ENCODE data around the gene PSMD12. TPM values are rescaled to one million over a fixed set of nuclear protein-coding genes. Genes with fewer than 3 reads are reported as not detected.
"Not testable (repeated sequence)": the region's sequence is repeated elsewhere in the genome, so short reads cannot be mapped to it uniquely, and the experiment has no call there.

Gene PSMD12
- total and polyA plus RNA-seq, 9 donors = 16.0 to 35.4 (median 33.1) TPM

DNA sequence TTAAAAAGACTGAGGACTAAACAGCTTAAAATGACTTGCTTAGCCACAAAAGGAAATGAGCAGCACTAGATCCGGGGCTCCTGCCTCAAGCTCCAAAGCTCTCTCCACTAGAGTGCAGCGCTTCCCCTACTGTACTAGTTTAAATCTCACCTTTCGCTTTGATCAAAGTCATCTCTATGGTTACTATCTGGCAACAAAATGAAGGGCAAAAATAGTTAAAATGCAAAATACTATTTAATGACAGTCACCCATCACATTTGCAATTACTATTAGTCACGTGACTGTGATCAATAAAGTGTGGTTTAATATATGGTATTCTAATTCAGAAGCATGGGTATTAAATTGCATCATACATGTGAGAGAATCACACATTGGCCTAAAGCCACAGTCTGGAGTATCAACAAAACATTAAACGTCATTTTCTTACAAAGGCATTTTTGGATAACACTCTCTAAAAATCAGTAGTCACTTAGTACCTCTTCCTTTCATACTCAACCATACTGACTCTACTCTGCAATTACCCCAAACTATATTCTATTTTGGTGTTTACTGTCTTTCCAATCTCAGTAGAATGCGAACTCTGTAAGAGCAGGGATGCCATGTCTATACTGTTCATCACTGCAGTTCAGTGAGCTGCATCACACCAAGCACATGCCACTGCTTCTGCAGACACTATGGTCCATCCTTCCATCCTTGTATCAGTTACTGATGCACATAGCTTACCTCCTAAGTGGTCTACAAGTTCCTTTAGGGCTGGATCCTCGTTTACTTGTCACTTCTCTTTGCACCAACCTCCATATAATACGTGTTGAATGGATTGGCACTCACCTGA is 6.2 kb downstream of the PSMD12 start:
- Histone ChIP-seq H3K36me3 (ENCODE audit: control insufficient read depth, insufficient read depth, low read length) (peaks cover 9% of the 10 kb centered on the region), H3K9me3 (replicated peaks; ENCODE audit: control insufficient read depth, low read depth, low read length) (no peaks in the 10 kb centered on the region), H3K27ac (ENCODE audit: low read length) (no peak overlapping the region), H3K4me3 (ENCODE audit: low read length) (no peak overlapping the region), H3K27me3 (ENCODE audit: control insufficient read depth, insufficient read depth, low read length) (no peaks in the 10 kb centered on the region), H3K4me1 (ENCODE audit: control insufficient read depth, insufficient read depth, low read length) (peaks cover 5% of the 10 kb centered on the region)
- 50% methylated on average over 4 of the region's 8 CpGs for WGBS (ENCODE audit: insufficient coverage)
- no peak for DNase-seq

DNA sequence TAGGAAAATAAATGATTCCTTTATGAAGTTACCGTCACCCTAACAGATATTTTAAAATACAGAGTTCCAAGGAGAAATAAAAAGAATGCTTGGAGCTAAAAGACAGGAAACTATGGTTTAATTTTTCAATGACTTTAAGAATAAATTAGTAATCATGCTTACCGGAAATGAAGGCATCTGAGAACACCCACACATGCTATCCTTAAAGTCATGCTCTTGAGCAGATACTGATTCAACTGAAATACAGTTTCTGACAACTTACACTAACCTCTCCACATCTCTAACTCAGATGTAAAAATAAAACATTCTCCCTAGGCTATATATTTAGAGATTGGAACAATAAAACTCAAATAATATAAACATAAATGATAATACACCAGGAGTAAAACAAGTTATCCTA is 7.8 kb downstream of the PSMD12 start:
- Histone ChIP-seq H3K9me3 (replicated peaks; ENCODE audit: control insufficient read depth, low read depth, low read length) (no peaks in the 10 kb centered on the region), H3K27ac (ENCODE audit: low read length) (no peak overlapping the region), H3K4me1 (ENCODE audit: control insufficient read depth, insufficient read depth, low read length) (no peaks in the 10 kb centered on the region), H3K4me3 (ENCODE audit: low read length) (no peak overlapping the region), H3K27me3 (ENCODE audit: control insufficient read depth, insufficient read depth, low read length) (no peaks in the 10 kb centered on the region), H3K36me3 (ENCODE audit: control insufficient read depth, insufficient read depth, low read length) (peaks cover 19% of the 10 kb centered on the region)
- DNase-seq = no peak
- WGBS (ENCODE audit: insufficient coverage) = no CpG with 5 or more reads among the region's 2 CpGs

DNA sequence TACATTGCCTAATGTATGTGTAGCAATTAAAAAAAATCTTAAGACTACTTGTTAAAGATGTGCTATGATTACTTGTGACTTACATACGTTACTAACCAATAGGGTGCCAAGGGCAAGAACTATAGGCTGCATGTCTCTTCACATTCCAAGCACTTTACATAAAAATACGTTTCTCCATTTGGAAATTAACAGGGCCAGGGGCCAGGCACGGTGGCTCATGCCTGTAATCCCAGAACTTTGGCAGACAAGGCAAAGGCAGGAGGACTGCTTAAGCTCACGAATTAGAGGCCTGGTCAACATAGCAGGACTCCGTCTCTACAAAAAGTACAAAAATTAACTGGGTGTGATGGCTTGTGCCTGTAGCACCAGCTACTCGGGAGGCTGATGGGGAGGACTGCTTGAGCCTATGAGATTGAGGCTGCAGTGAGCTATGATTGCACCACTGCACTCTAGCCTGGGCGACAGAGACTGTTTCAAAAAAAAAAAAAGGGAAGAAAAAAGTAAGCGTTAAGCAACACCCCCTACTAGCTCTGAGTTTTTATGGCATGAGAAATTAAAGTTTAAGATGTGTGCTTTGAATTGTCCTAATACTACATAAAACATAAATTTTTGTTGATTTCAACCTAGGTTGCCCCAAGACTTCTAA is 12.3 kb downstream of the PSMD12 start:
- Histone ChIP-seq H3K9me3 (replicated peaks; ENCODE audit: control insufficient read depth, low read depth, low read length) (no peaks in the 10 kb centered on the region), H3K36me3 (ENCODE audit: control insufficient read depth, insufficient read depth, low read length) (peaks cover 36% of the 10 kb centered on the region), H3K4me1 (ENCODE audit: control insufficient read depth, insufficient read depth, low read length) (no peaks in the 10 kb centered on the region), H3K27me3 (ENCODE audit: control insufficient read depth, insufficient read depth, low read length) (no peaks in the 10 kb centered on the region), H3K4me3 (ENCODE audit: low read length) (no peak overlapping the region), H3K27ac (ENCODE audit: low read length) (no peak overlapping the region)
- 93% methylated on average over 5 of the region's 8 CpGs for WGBS (ENCODE audit: insufficient coverage)
- DNase-seq = no peak

DNA sequence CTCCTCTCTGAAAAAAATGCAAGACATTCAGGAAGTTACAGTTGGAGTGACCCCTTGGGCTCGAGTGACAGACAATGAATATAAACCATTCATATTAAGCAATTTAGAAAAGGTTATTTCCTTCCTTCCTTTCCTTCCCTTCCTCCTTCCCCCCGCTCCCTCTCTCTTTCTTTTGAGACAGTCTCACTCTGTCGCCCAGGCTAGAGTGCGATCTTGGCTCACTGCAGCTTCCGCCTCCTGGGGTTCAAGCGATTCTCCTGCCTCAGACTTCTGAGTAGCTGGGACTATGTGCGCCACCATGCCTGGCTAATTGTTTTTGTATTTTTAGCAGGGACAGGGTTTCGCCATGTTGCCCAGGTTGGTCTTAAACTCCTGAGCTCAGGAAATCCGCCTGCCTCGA is 13.2 kb downstream of the PSMD12 start:
- H3K9me3 ChIP-seq (replicated peaks; ENCODE audit: control insufficient read depth, low read depth, low read length) = no peaks in the 10 kb centered on the region
- H3K27me3 ChIP-seq (ENCODE audit: control insufficient read depth, insufficient read depth, low read length) = no peaks in the 10 kb centered on the region
- DNase-seq = no peak
- H3K36me3 ChIP-seq (ENCODE audit: control insufficient read depth, insufficient read depth, low read length) = peaks cover 41% of the 10 kb centered on the region
- 84% methylated on average over 10 of the region's 10 CpGs for WGBS (ENCODE audit: insufficient coverage)
- H3K4me1 ChIP-seq (ENCODE audit: control insufficient read depth, insufficient read depth, low read length) = no peaks in the 10 kb centered on the region
- H3K27ac ChIP-seq (ENCODE audit: low read length) = no peak overlapping the region
- H3K4me3 ChIP-seq (ENCODE audit: low read length) = no peak overlapping the region

DNA sequence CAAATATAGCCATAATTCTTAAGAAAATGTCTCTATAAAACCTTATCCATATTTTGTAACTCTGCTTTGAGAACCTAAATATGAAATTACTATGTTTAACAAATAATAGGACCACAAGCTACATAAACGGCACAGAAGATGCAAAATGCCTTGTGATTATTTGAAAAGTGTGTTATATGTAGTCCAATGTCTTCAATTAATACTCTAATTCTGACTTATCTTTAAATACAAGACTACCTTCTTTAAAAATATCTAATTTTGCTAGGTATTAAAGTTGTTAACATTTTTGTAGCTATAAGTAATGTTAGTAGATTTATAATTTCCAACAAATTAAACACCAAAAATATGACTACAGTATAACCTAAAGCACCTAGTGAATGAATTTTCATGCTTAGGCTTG is 17.0 kb downstream of the PSMD12 start:
- no peak for DNase-seq
- no peak overlapping the region for H3K27ac ChIP-seq (ENCODE audit: low read length)
- H3K36me3 ChIP-seq (ENCODE audit: control insufficient read depth, insufficient read depth, low read length) = peaks cover 47% of the 10 kb centered on the region
- no CpG with 5 or more reads among the region's 1 CpG for WGBS (ENCODE audit: insufficient coverage)
- H3K9me3 ChIP-seq (replicated peaks; ENCODE audit: control insufficient read depth, low read depth, low read length) = no peaks in the 10 kb centered on the region
- no peaks in the 10 kb centered on the region for H3K27me3 ChIP-seq (ENCODE audit: control insufficient read depth, insufficient read depth, low read length)
- no peaks in the 10 kb centered on the region for H3K4me1 ChIP-seq (ENCODE audit: control insufficient read depth, insufficient read depth, low read length)
- no peak overlapping the region for H3K4me3 ChIP-seq (ENCODE audit: low read length)

DNA sequence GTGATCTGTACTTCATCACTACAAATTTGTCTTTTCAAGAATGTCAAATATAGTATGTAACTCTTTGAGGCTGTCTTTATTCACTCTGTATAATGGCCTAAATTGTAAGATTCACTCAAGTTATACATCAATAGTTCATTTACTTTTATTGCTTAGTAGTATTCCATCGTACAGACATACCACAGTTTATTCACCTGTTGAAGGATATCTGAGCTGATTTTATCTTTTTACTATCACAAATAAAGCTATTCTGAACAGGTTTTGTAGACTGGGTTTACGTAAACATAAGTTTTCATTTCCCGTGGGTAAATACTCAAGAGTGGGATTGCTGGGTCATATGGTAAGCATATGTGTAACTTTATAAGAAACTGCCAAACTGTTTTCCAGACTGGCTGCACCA is 18.6 kb downstream of the PSMD12 start:
- no peaks in the 10 kb centered on the region for H3K4me1 ChIP-seq (ENCODE audit: control insufficient read depth, insufficient read depth, low read length)
- no peaks in the 10 kb centered on the region for H3K27me3 ChIP-seq (ENCODE audit: control insufficient read depth, insufficient read depth, low read length)
- H3K4me3 ChIP-seq (ENCODE audit: low read length) = no peak overlapping the region
- WGBS (ENCODE audit: insufficient coverage) = no CpG with 5 or more reads among the region's 3 CpGs
- DNase-seq = no peak
- H3K9me3 ChIP-seq (replicated peaks; ENCODE audit: control insufficient read depth, low read depth, low read length) = no peaks in the 10 kb centered on the region
- no peak overlapping the region for H3K27ac ChIP-seq (ENCODE audit: low read length)
- peaks cover 39% of the 10 kb centered on the region for H3K36me3 ChIP-seq (ENCODE audit: control insufficient read depth, insufficient read depth, low read length)

DNA sequence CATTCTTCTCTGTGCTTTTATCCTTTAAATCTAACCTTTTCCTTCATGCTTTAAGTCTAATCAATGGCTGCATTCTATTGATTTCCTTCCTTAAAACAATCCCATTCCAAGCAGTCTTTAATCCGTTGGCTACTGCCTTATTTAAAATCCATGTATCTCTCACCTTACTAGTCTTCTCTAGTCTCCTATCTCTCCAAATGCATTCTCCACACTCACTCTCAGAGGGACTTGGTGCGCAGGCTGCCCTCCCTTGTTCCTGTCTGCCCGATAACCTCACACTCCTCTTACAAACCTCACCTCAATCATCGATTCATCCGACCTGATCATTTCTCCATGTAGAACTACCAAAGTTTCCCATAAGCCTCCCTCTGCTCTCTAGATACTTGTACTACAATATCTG is 23.1 kb downstream of the PSMD12 start:
- H3K27ac ChIP-seq (ENCODE audit: low read length) = no peak overlapping the region
- WGBS (ENCODE audit: insufficient coverage) = 95% methylated on average over 3 of the region's 5 CpGs
- no peaks in the 10 kb centered on the region for H3K9me3 ChIP-seq (replicated peaks; ENCODE audit: control insufficient read depth, low read depth, low read length)
- H3K4me3 ChIP-seq (ENCODE audit: low read length) = no peak overlapping the region
- H3K27me3 ChIP-seq (ENCODE audit: control insufficient read depth, insufficient read depth, low read length) = no peaks in the 10 kb centered on the region
- H3K4me1 ChIP-seq (ENCODE audit: control insufficient read depth, insufficient read depth, low read length) = no peaks in the 10 kb centered on the region
- peaks cover 27% of the 10 kb centered on the region for H3K36me3 ChIP-seq (ENCODE audit: control insufficient read depth, insufficient read depth, low read length)
- DNase-seq = no peak

DNA sequence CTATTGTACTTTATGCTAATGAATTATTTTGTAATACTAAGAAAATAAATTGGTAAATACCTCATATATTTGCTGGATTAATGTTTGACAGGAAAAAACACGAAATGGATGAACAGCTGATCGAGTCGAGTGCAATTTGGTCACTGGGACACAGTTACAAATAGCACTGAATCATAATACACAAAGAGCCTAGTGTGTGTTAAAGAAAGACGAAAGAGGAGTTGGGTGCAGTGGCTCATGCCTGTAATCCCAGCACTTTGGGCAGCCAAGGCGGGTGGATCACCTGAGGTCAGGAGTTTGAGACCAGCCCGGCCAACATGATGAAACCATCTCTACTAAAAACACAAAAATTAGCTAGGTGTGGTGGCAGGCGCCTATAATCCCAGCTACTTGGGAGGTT is 28.0 kb downstream of the PSMD12 start:
- no CpG with 5 or more reads among the region's 7 CpGs for WGBS (ENCODE audit: insufficient coverage)
- H3K27ac ChIP-seq (ENCODE audit: low read length); H3K4me3 ChIP-seq (ENCODE audit: low read length); DNase-seq; H3K9me3 ChIP-seq (replicated peaks; ENCODE audit: control insufficient read depth, low read depth, low read length); H3K27me3 ChIP-seq (ENCODE audit: control insufficient read depth, insufficient read depth, low read length); H3K4me1 ChIP-seq (ENCODE audit: control insufficient read depth, insufficient read depth, low read length): not testable (repeated sequence)
- peaks cover 10% of the 10 kb centered on the region for H3K36me3 ChIP-seq (ENCODE audit: control insufficient read depth, insufficient read depth, low read length)

DNA sequence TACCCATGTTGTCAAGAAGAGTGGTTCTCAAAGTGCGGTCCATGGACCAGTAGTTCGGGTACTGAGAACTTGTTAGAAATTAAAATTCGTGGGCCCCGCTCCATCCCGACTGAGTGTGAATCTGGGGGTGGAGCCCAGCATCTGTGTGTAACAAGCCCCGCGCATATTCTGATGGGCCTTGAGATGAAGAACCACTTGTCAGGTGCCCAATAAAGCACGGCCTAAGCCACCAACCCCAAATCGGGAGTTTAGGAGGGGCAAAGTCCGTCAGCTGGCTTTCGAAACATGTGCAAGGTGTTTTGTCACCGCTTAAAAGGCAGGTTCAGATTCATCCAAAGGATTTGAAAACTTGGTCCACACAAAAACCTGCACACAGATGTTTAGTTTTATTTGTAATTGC is 29.5 kb downstream of the PSMD12 start:
- H3K27me3 ChIP-seq (ENCODE audit: control insufficient read depth, insufficient read depth, low read length) = no peaks in the 10 kb centered on the region
- no peak overlapping the region for H3K4me3 ChIP-seq (ENCODE audit: low read length)
- peaks cover 3% of the 10 kb centered on the region for H3K9me3 ChIP-seq (replicated peaks; ENCODE audit: control insufficient read depth, low read depth, low read length)
- 89% methylated on average over 8 of the region's 12 CpGs for WGBS (ENCODE audit: insufficient coverage)
- peaks cover 10% of the 10 kb centered on the region for H3K36me3 ChIP-seq (ENCODE audit: control insufficient read depth, insufficient read depth, low read length)
- no peaks in the 10 kb centered on the region for H3K4me1 ChIP-seq (ENCODE audit: control insufficient read depth, insufficient read depth, low read length)
- no peak overlapping the region for H3K27ac ChIP-seq (ENCODE audit: low read length)
- no peak for DNase-seq

DNA sequence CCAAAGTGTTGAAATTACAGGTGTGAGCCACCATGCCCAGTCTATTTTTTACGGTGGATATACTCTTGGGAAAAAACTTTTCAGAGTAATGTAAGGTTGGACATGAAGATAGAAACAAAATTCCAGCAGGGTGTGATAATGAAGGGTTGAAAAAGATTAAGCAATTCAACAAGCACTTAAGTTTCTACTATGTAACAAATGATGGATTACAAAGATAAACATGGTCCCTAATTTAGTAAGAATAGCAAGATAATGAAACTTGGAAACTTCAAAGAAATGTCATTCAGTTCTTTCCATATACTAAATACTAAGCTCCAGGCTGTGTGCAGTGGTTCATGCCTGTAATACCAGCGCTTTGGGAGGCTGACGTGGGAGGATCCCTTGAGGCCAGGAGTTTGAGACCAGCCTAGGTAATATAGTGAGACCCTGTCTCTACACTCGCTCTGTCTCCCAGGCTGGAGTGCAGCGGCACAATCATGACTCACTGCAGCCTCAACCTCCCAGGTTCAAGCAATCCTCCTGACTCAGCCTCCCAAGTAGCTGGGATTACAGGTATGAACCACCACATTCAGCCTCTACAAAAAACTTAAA is 31.0 kb downstream of the PSMD12 start:
- H3K27me3 ChIP-seq (ENCODE audit: control insufficient read depth, insufficient read depth, low read length) = no peaks in the 10 kb centered on the region
- 81% methylated on average over 3 of the region's 5 CpGs for WGBS (ENCODE audit: insufficient coverage)
- no peaks in the 10 kb centered on the region for H3K4me1 ChIP-seq (ENCODE audit: control insufficient read depth, insufficient read depth, low read length)
- H3K9me3 ChIP-seq (replicated peaks; ENCODE audit: control insufficient read depth, low read depth, low read length) = peaks cover 3% of the 10 kb centered on the region
- H3K4me3 ChIP-seq (ENCODE audit: low read length) = no peak overlapping the region
- no peak for DNase-seq
- H3K27ac ChIP-seq (ENCODE audit: low read length) = no peak overlapping the region
- H3K36me3 ChIP-seq (ENCODE audit: control insufficient read depth, insufficient read depth, low read length) = no peaks in the 10 kb centered on the region

Data from muscle of leg (tissue), 11 donors.